ENCODE measurements around the gene ADCK1.

GRCh38 chr14:77837926-77838325 lies 38.0 kb downstream of the ADCK1 start:
- TF ChIP-seq CTCF (IDR thresholded peaks at IDR 0.05) = no peak
- no peak for TF ChIP-seq POLR2A (IDR thresholded peaks at IDR 0.05)
